ENCODE data around the gene INCA1. TPM values are rescaled to one million over a fixed set of nuclear protein-coding genes. Genes with fewer than 3 reads are reported as not detected.

INCA1 gene, protein sequence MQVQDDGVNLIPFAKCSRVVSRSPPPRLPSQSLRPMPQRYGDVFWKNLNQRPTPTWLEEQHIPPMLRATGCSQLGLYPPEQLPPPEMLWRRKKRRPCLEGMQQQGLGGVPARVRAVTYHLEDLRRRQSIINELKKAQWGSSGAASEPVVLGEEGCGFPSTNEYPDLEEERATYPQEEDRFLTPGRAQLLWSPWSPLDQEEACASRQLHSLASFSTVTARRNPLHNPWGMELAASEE
- total RNA-seq = 1.9 and 6.7 TPM in 2 replicates
- 6.4 and 6.9 TPM in 2 replicates for polyA plus RNA-seq

DNA sequence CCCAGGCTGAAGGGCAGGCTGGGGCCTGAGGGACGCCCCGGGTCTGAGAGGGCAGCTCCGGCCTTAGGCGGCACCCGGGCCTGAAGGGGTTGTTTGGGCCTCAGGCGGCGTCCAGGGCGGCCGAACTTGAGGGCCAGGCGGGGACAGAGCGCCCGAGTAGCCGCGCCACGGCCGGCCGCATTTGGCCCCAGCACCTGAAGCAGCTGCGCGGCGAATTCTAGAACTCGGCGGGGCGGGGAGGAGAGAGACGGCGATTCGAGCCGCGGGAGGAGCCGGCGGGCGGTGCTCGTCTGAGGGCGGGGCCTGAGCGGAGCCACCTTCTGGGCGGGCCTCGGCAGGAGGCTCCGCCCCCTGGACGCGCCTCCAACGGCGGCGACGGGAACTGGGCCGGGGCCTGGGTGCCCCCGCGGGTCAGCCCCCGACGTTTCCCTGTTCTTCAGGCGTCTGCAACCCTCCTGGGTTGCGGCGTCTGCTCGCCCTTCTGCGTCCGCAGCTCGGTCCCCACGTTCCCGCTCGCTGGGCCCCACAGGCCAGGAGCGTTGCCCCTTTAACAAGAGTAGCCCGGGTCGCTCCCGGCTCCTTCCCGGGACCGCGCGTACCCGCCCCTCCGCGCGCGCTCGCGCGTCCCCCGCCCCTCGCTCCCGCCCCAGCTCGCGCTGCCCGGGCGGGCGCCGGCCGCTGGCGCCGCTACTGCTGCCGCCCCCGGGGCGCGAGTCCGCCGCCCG is at the start of gene INCA1, which contains the start of gene KIF1C:
TSS of gene INCA1 (minus strand) at position 221 of the 725 bp plus-strand sequence. CDS start 3,085 bp downstream, outside the sequence.
TSS of gene KIF1C (plus strand) at position 649 of the 725 bp plus-strand sequence. CDS start 2,297 bp downstream, outside the sequence.
- Histone ChIP-seq H3K4me3 (peak within 1 kb of the TSS; percentile 90), H3K27me3 (no peaks in the 10 kb centered on the region), H3K36me3 (peaks cover 14% of the 10 kb centered on the region), H3K9me3 (ENCODE audit: low read depth) (no peaks in the 10 kb centered on the region), H3K4me1 (ENCODE audit: low read depth) (peaks cover 26% of the 10 kb centered on the region), H3K27ac (peak within 1 kb of the TSS; percentile 87)
- TF ChIP-seq CTCF (IDR thresholded peaks at IDR 0.05; ENCODE audit: low read depth, low read length) = no peak
- peak; percentile 92 to 97 for DNase-seq (ENCODE audit: low read depth in 1 of 2, low spot score in 1 of 2)

DNA sequence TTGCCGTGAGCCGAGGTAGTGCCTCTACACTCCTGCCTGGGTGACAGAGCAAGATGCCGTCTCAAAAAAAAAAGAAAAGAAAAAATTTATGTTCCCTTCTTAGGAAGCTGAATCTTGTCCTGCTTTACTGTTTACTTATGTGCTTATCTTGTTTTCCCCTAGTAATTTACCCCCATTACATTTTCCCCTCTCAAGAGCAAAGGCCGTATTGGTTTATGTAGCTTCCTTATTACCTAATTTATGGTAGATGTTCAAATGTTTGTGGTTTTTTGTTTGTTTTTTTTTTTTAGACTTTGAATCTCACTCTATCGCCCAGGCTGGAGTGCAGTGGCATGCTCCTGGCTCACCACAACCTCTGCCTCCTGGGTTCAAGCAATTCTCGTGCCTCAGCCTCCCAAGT is 48.2 kb upstream of the INCA1 start:
- DNase-seq (ENCODE audit: low read depth in 1 of 2, low spot score in 1 of 2) = no peak
- no peaks in the 10 kb centered on the region for H3K27me3 ChIP-seq

DNA sequence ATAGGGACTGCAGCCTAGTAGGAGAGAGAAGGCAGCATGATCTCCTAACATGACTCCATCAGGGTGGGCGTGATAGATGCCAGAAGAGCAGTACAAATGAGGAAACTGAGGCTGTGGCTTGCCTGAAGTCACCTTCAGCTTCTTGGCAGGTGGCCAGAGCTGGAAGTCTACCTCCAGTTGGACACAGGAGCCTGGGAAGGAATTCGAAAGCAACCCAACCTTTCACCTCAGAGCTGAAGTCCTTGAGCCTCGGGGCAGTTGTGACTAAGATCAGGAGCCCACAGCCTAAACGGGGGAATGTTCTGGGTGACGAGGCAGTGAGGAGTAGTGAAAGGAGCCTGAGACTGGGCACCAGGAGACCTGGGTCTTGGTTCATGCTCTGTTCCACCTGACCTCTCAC is 47.3 kb upstream of the INCA1 start:
- DNase-seq (ENCODE audit: low read depth in 1 of 2, low spot score in 1 of 2) = no peak
- Histone ChIP-seq H3K4me1 (ENCODE audit: low read depth) (no peaks in the 10 kb centered on the region), H3K27me3 (no peaks in the 10 kb centered on the region), H3K36me3 (no peaks in the 10 kb centered on the region), H3K4me3 (no peak overlapping the region), H3K9me3 (ENCODE audit: low read depth) (no peaks in the 10 kb centered on the region), H3K27ac (no peak overlapping the region)
- no peak for TF ChIP-seq CTCF (IDR thresholded peaks at IDR 0.05; ENCODE audit: low read depth, low read length)

More for the DNA sequence above, 48.2 kb upstream of the INCA1 start:
- H3K4me1 ChIP-seq (ENCODE audit: low read depth) = no peaks in the 10 kb centered on the region
- TF ChIP-seq CTCF (IDR thresholded peaks at IDR 0.05; ENCODE audit: low read depth, low read length) = no peak
- no peak overlapping the region for H3K4me3 ChIP-seq
- H3K36me3 ChIP-seq = no peaks in the 10 kb centered on the region
- H3K9me3 ChIP-seq (ENCODE audit: low read depth) = no peaks in the 10 kb centered on the region
- no peak overlapping the region for H3K27ac ChIP-seq

- no peaks in the 10 kb centered on the region for H3K9me3 ChIP-seq (ENCODE audit: low read depth)
- no peaks in the 10 kb centered on the region for H3K4me1 ChIP-seq (ENCODE audit: low read depth)
- H3K27ac ChIP-seq = no peak overlapping the region
- no peaks in the 10 kb centered on the region for H3K27me3 ChIP-seq
- H3K36me3 ChIP-seq = no peaks in the 10 kb centered on the region
- TF ChIP-seq CTCF (IDR thresholded peaks at IDR 0.05; ENCODE audit: low read depth, low read length) = no peak
- DNase-seq (ENCODE audit: low read depth in 1 of 2, low spot score in 1 of 2) = no peak
- no peak overlapping the region for H3K4me3 ChIP-seq
Measured at GRCh38 chr17:5043524-5043923, 46.2 kb upstream of the INCA1 start.

DNA sequence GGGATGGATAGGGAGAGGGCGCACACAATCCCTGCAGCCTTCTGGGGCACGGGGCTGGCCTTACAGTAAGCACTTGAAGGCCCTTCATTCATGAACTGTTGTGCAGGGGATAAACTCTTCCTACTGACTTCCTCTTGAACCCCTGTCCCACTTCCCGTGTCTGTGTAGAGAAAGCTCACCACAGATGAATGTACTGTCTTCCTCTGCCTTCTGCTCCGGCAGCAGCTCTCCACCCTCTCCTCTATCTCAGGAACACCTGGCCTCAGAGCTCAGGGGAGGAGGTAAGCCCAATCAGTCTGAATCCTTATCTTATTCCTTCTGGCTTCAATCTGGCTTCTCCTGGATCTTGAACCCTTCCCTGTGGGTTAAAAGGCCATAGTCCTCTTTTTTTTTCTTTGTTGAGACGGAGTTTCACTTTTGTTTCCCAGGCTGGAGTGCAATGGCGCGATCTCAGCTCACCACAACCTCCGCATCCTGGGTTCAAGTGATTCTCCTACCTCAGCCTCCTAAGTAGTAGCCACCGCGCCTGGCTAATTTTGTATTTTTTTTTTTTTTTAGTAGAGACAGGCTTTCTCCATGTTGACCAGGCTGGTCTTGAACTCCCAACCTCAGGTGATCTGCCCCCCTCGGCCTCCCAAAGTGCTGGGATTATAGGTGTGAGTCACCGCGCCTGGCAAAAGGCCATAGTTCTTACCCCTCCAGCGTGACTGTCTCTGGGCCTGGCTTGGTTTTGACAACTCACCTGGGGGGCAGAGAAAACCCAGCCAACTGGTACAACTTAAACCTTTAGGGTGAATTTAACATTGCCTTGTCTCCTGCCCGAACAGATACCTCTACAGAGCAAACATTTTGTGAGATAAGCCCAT is 45.1 kb upstream of the INCA1 start:
- no peak overlapping the region for H3K27ac ChIP-seq
- H3K4me3 ChIP-seq = no peak overlapping the region
- H3K4me1 ChIP-seq (ENCODE audit: low read depth) = no peaks in the 10 kb centered on the region
- H3K36me3 ChIP-seq = no peaks in the 10 kb centered on the region
- no peaks in the 10 kb centered on the region for H3K9me3 ChIP-seq (ENCODE audit: low read depth)
- TF ChIP-seq CTCF (IDR thresholded peaks at IDR 0.05; ENCODE audit: low read depth, low read length) = no peak
- no peak for DNase-seq (ENCODE audit: low read depth in 1 of 2, low spot score in 1 of 2)
- no peaks in the 10 kb centered on the region for H3K27me3 ChIP-seq
